Lung (tissue), 12 donors: ENCODE data around the gene ACVR2A. TPM values are rescaled to one million over a fixed set of nuclear protein-coding genes. Genes with fewer than 3 reads are reported as not detected.
A peak's percentile ranks its signal among the peaks of the same experiment; 100 is the strongest.

Experiments
- ATAC-seq: fragments of 200-7000 bp; cut with Tn5 transposase; one replicate; pipeline ENCODE4 v1.9.1; 2020; ENCODE audit warnings: moderate number of reproducible peaks; ENCODE audit not compliant: insufficient read depth, low FRiP score
- DNase-seq, 3 donors: peaks; one replicate each; pipeline ENCODE4 v3.0.0-alpha.2; 2013 to 2017
- H3K27ac ChIP-seq, 2 donors: one replicate each; pipeline ENCODE4 v1.5.1; 2013; ENCODE audit warnings: mild to moderate bottlenecking in 2 of 2, moderate library complexity in 2 of 2, control low read depth in 1 of 2, inconsistent platforms in 1 of 2, low read depth in 1 of 2, low read length in 1 of 2
- H3K27me3 ChIP-seq, 3 donors: one replicate each; pipeline ENCODE4 v1.5.1; 2013; ENCODE audit warnings: low read length in 2 of 3; ENCODE audit not compliant: control insufficient read depth in 3 of 3, insufficient read depth in 3 of 3
- H3K36me3 ChIP-seq, 4 donors: one replicate each; pipeline ENCODE4 v1.5.1; 2013; ENCODE audit warnings: low read length in 4 of 4, mild to moderate bottlenecking in 1 of 4, moderate library complexity in 1 of 4; ENCODE audit not compliant: control insufficient read depth in 4 of 4, insufficient read depth in 4 of 4
- H3K4me1 ChIP-seq, 5 donors: one replicate each; pipeline ENCODE4 v1.5.1; 2013; ENCODE audit warnings: low read length in 5 of 5, mild to moderate bottlenecking in 2 of 5, moderate library complexity in 1 of 5; ENCODE audit not compliant: control insufficient read depth in 5 of 5, insufficient read depth in 5 of 5
- H3K4me3 ChIP-seq: one replicate; pipeline ENCODE4 v1.5.1; 2013; ENCODE audit warnings: mild to moderate bottlenecking, control low read depth, moderate library complexity
- H3K9ac ChIP-seq, 2 donors: one replicate each; pipeline ENCODE4 v1.5.1; 2013; ENCODE audit warnings: low read length in 2 of 2, control low read depth in 1 of 2; ENCODE audit not compliant: insufficient read depth in 1 of 2
- H3K9me3 ChIP-seq, 4 donors: one replicate each; pipeline ENCODE4 v1.5.1; 2013; ENCODE audit warnings: low read length in 3 of 4, mild to moderate bottlenecking in 1 of 4, moderate library complexity in 1 of 4; ENCODE audit not compliant: control insufficient read depth in 4 of 4, insufficient read depth in 3 of 4
- CTCF ChIP-seq: IDR thresholded peaks from 2 replicates; pipeline ENCODE4 v1.5.1; 2012; ENCODE audit warnings: mild to moderate bottlenecking; ENCODE audit errors: control extremely low read depth, extremely low read depth
- WGBS, 2 donors: extraction: QIAGEN DNeasy Blood & Tissue Kit; methylation state at CpG; one replicate each; pipeline ENCODE4 v1.1.7; 2013; 5-methylcytosine and 5-hydroxymethylcytosine counted together
- polyA plus RNA-seq, 2 donors: library from polyadenylated mRNA; stranded (reverse); fragments of 200-250 nt; gene quantifications; one replicate each; pipeline ENCODE4 v1.2.1, GENCODE V29; 2013
- total RNA-seq, 2 donors: library from RNA; depleted of rRNA in 1 of 2; stranded (reverse); fragments of >200 nt in 1 of 2; gene quantifications; one replicate each; pipeline ENCODE4 v1.2.1, GENCODE V29; 2014 to 2021
- donor health status: control.
- donor health status: control.
- donor health status: Bipolar disorder and iron deficiency.
- donor health status: healthy.
- donor health status: DM: yes; HTN: yes; CAD: no.

Gene ACVR2A
- total and polyA plus RNA-seq, 4 donors, result 4.0 to 56.5 (median 10.9) TPM

GRCh38 chr2:147924647-147925046 lies 79.8 kb downstream of the ACVR2A start:
- no peak overlapping the region for H3K9ac ChIP-seq
- 95 to 98% methylated on average over 3 of the region's 3 CpGs for WGBS, 2 donors
- no peaks in the 10 kb centered on the region for H3K27me3 ChIP-seq
- no peak for TF ChIP-seq CTCF
- ATAC-seq (no peak), DNase-seq (no peak)
- no peak overlapping the region for H3K4me3 ChIP-seq
- peaks cover 0 to 30% (median 6%) of the 10 kb centered on the region in 5 donors for H3K4me1 ChIP-seq
- H3K36me3 ChIP-seq, result peaks cover 0 to 23% (median 18%) of the 10 kb centered on the region in 4 donors
- H3K27ac ChIP-seq, result no peak overlapping the region
- no peaks in the 10 kb centered on the region for H3K9me3 ChIP-seq

- peaks cover 0 to 30% (median 6%) of the 10 kb centered on the region in 5 donors for H3K4me1 ChIP-seq
- ATAC-seq, result no peak
- no peak for TF ChIP-seq CTCF
- no peaks in the 10 kb centered on the region for H3K9me3 ChIP-seq
- peak; percentile 13 to 78 (median 58) for DNase-seq
- no peak overlapping the region for H3K27ac ChIP-seq
- peaks cover 0 to 21% (median 19%) of the 10 kb centered on the region in 4 donors for H3K36me3 ChIP-seq
- H3K27me3 ChIP-seq, result no peaks in the 10 kb centered on the region
- no peak overlapping the region for H3K4me3 ChIP-seq
- no peak overlapping the region for H3K9ac ChIP-seq
Observed at GRCh38 chr2:147925886-147926285, 81.1 kb downstream of the ACVR2A start.

- H3K27ac ChIP-seq, result no peak overlapping the region
- no peak overlapping the region for H3K4me3 ChIP-seq
- peaks cover 0 to 30% (median 6%) of the 10 kb centered on the region in 5 donors for H3K4me1 ChIP-seq
- H3K27me3 ChIP-seq, result no peaks in the 10 kb centered on the region
- no peak for TF ChIP-seq CTCF
- peaks cover 0 to 18% (median 15%) of the 10 kb centered on the region in 4 donors for H3K36me3 ChIP-seq
- ATAC-seq (no peak), DNase-seq (no peak)
- no peaks in the 10 kb centered on the region for H3K9me3 ChIP-seq
- WGBS, 2 donors, result 95 to 99% methylated on average over 4 of the region's 4 CpGs
- no peak overlapping the region for H3K9ac ChIP-seq
Observed at GRCh38 chr2:147927053-147927588, 82.3 kb downstream of the ACVR2A start.

GRCh38 chr2:147933931-147934330 lies 89.1 kb downstream of the ACVR2A start:
- TF ChIP-seq CTCF, result no peak
- no peak overlapping the region for H3K4me3 ChIP-seq
- DNase-seq, result no peak

More at GRCh38 chr2:147933931-147934330, 89.1 kb downstream of the ACVR2A start:
- Histone ChIP-seq H3K9ac (no peak overlapping the region), H3K9me3 (no peaks in the 10 kb centered on the region), H3K27ac (no peak overlapping the region), H3K27me3 (no peaks in the 10 kb centered on the region), H3K36me3 (peaks cover 5 to 23% (median 10%) of the 10 kb centered on the region in 4 donors), H3K4me1 (no peaks in the 10 kb centered on the region)
- ATAC-seq, result no peak
